ENCODE data around the gene HS3ST3A1.
"Not testable (repeated sequence)": the region's sequence is repeated elsewhere in the genome, so short reads cannot be mapped to it uniquely, and the experiment has no call there.

The HS3ST3A1 gene

GRCh38 chr17:13550291-13550690, 51.4 kb downstream of the HS3ST3A1 start:
- H3K4me3 ChIP-seq (ENCODE audit: low read depth, low read length) = no peak overlapping the region
- no peak for DNase-seq (ENCODE audit: low read depth)
- TF ChIP-seq, protein P1, sequence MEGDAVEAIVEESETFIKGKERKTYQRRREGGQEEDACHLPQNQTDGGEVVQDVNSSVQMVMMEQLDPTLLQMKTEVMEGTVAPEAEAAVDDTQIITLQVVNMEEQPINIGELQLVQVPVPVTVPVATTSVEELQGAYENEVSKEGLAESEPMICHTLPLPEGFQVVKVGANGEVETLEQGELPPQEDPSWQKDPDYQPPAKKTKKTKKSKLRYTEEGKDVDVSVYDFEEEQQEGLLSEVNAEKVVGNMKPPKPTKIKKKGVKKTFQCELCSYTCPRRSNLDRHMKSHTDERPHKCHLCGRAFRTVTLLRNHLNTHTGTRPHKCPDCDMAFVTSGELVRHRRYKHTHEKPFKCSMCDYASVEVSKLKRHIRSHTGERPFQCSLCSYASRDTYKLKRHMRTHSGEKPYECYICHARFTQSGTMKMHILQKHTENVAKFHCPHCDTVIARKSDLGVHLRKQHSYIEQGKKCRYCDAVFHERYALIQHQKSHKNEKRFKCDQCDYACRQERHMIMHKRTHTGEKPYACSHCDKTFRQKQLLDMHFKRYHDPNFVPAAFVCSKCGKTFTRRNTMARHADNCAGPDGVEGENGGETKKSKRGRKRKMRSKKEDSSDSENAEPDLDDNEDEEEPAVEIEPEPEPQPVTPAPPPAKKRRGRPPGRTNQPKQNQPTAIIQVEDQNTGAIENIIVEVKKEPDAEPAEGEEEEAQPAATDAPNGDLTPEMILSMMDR (IDR thresholded peaks at IDR 0.05; ENCODE audit: insufficient read depth, low read depth, low read length, missing control alignments) = no peak

- not testable (repeated sequence) for H3K4me3 ChIP-seq (ENCODE audit: low read depth, low read length); DNase-seq (ENCODE audit: low read depth)
Observed at GRCh38 chr17:13548576-13548975, 53.2 kb downstream of the HS3ST3A1 start.

DNA sequence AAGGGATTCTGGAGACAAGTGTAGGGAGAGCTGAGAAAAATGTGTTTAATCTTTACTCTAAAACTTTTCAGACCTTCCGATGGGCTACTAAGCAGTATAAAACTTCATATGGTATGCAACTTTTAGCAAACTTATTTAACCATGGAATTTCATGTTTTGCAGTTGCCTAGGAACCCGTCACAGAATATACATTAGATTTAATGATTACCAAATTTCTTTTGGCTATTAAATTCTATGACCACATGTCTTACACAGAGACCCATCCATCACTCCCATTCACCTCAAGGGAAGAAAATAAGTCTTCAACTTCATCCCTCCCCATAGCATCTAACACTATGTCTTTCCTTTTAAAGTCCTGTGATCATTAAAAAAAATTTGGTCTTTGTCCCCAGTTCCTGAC, 54.9 kb downstream of the HS3ST3A1 start:
- DNase-seq (ENCODE audit: low read depth) = no peak
- TF ChIP-seq, protein P1 (IDR thresholded peaks at IDR 0.05; ENCODE audit: insufficient read depth, low read depth, low read length, missing control alignments) = no peak
- no peak overlapping the region for H3K4me3 ChIP-seq (ENCODE audit: low read depth, low read length)

DNA sequence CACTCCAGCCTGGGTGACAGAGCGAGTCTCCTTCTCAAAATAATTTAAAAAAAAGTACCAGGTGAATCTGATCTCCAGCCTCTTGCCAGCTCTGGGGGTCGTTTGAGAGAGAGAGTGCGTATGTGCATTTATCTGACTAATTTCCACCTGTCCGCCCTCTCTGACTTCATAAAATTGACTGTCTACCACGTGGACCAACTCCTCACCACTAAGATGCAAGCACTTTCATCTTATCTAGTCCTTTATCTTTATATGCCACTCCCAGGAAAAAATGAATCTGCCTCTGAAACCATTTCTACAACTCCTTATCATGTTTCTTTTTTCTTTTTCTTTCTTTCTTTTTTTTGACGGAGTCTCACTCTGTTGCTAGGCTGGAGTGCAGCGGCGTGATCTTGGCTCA, 55.8 kb downstream of the HS3ST3A1 start:
- TF ChIP-seq, protein P1 (IDR thresholded peaks at IDR 0.05; ENCODE audit: insufficient read depth, low read depth, low read length, missing control alignments) = no peak
- no peak for DNase-seq (ENCODE audit: low read depth)
- no peak overlapping the region for H3K4me3 ChIP-seq (ENCODE audit: low read depth, low read length)

DNA sequence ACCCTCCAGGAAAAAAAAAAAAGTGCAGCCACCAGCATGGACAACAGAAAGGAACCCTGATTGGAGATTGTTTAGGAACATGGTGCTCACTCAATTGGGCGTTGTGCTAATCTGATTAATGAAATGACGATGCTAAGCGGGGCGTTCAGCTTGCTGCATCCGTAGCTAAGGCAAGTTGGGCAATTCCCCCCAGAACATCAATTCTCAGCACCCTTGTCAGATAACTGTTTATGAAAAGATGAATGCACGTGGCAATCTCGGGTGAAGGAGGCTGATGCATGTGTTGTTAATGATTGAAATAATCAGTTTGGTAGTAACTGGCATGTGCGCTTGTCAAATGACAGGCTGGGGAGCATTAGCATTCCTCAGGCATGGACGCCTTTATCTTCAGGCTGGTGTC, 57.0 kb downstream of the HS3ST3A1 start:
- no peak overlapping the region for H3K4me3 ChIP-seq (ENCODE audit: low read depth, low read length)
- TF ChIP-seq, protein P1 (IDR thresholded peaks at IDR 0.05; ENCODE audit: insufficient read depth, low read depth, low read length, missing control alignments) = no peak
- no peak for DNase-seq (ENCODE audit: low read depth)

DNA sequence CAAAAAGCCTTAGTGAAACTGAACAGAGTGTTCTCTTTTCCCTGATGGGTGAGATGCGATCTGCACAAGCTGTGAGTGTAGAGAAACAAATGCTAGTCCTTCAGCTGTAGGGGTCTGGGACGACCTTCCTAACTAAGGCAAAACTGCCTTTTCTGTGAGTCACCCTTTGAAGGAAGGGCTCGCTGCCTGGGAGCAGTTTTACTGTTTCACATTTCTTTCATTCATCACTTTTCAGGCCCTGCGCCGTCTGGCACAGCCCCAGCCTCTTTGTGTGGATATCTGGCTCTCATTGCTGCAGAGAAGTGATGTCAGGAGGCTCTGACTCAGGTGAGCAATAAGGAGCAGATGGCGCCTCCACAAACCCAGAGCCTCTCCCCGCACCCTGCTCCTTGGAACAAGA, 57.4 kb downstream of the HS3ST3A1 start:
- TF ChIP-seq, protein P1 (IDR thresholded peaks at IDR 0.05; ENCODE audit: insufficient read depth, low read depth, low read length, missing control alignments) = no peak
- DNase-seq (ENCODE audit: low read depth) = no peak
- H3K4me3 ChIP-seq (ENCODE audit: low read depth, low read length) = no peak overlapping the region

- DNase-seq (ENCODE audit: low read depth) = no peak
- TF ChIP-seq, protein P1 (IDR thresholded peaks at IDR 0.05; ENCODE audit: insufficient read depth, low read depth, low read length, missing control alignments) = no peak
- H3K4me3 ChIP-seq (ENCODE audit: low read depth, low read length) = no peak overlapping the region
Observed at GRCh38 chr17:13542636-13543035, 59.1 kb downstream of the HS3ST3A1 start.
